ENCODE data around the gene ZNRF1. TPM values are rescaled to one million over a fixed set of nuclear protein-coding genes. Genes with fewer than 3 reads are reported as not detected.

Gene ZNRF1
- total and polyA plus RNA-seq, 2 of the 13 experiments (the other 11 are each of a cell fraction or from before 2014, with no cell fraction given), result 43.9 to 58.7 TPM

DNA sequence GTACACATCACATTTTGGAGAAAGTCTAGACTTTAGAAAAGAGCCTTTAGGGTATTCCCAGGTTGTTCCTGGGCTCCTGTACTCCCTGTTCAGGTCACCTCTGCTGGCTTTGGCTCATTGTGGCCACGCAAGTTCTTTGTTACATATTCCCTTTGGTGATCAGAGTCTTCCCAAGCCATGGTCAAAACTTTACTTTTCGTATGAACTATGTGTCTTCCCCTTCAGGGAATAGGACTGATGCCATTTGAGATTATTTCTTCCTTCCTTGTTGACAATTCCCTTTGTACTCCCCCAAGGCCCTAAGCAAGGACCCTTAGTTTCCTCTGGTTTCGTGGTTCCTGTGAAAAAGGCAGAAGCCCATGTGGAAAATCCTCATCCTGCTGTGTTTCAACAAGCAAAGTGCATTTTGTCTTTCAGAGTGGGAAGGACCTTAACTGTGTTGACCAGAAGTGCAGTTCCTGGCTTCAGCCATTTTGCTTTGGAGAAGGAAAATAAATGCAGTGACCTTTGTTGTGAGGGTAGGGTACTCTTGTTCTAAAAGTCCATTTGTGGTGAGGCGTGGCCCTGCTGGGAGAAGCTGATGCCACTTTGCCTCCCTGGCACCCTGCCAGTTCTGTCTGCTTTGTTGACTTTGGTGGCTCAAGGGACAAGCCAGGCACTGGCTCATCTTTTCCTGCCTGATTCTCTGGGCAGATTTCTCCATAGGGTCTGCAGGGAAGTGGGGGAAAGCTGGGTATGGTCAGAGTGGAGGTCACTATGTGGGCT, 55.1 kb downstream of the ZNRF1 start (continued):
- TF ChIP-seq, protein P1, sequence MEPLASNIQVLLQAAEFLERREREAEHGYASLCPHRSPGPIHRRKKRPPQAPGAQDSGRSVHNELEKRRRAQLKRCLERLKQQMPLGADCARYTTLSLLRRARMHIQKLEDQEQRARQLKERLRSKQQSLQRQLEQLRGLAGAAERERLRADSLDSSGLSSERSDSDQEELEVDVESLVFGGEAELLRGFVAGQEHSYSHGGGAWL (CRISPR knock-in tag; IDR thresholded peaks at IDR 0.05), result no peak
- TF ChIP-seq CEBPG (CRISPR knock-in tag; IDR thresholded peaks at IDR 0.05), result peak; percentile 70; the same call in 1 of the 2 replicates
- TF ChIP-seq, protein P2, sequence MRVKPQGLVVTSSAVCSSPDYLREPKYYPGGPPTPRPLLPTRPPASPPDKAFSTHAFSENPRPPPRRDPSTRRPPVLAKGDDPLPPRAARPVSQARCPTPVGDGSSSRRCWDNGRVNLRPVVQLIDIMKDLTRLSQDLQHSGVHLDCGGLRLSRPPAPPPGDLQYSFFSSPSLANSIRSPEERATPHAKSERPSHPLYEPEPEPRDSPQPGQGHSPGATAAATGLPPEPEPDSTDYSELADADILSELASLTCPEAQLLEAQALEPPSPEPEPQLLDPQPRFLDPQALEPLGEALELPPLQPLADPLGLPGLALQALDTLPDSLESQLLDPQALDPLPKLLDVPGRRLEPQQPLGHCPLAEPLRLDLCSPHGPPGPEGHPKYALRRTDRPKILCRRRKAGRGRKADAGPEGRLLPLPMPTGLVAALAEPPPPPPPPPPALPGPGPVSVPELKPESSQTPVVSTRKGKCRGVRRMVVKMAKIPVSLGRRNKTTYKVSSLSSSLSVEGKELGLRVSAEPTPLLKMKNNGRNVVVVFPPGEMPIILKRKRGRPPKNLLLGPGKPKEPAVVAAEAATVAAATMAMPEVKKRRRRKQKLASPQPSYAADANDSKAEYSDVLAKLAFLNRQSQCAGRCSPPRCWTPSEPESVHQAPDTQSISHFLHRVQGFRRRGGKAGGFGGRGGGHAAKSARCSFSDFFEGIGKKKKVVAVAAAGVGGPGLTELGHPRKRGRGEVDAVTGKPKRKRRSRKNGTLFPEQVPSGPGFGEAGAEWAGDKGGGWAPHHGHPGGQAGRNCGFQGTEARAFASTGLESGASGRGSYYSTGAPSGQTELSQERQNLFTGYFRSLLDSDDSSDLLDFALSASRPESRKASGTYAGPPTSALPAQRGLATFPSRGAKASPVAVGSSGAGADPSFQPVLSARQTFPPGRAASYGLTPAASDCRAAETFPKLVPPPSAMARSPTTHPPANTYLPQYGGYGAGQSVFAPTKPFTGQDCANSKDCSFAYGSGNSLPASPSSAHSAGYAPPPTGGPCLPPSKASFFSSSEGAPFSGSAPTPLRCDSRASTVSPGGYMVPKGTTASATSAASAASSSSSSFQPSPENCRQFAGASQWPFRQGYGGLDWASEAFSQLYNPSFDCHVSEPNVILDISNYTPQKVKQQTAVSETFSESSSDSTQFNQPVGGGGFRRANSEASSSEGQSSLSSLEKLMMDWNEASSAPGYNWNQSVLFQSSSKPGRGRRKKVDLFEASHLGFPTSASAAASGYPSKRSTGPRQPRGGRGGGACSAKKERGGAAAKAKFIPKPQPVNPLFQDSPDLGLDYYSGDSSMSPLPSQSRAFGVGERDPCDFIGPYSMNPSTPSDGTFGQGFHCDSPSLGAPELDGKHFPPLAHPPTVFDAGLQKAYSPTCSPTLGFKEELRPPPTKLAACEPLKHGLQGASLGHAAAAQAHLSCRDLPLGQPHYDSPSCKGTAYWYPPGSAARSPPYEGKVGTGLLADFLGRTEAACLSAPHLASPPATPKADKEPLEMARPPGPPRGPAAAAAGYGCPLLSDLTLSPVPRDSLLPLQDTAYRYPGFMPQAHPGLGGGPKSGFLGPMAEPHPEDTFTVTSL (CRISPR knock-in tag; IDR thresholded peaks at IDR 0.05; ENCODE audit: borderline replicate concordance), result peak; percentile 77; the same call in 1 of the 2 replicates
- no peak for TF ChIP-seq RFX5 (IDR thresholded peaks at IDR 0.05; ENCODE audit: low read depth, low read length)
- TF ChIP-seq ZNF567 (CRISPR knock-in tag; IDR thresholded peaks at IDR 0.05; ENCODE audit: borderline replicate concordance), result no peak
- no peak for TF ChIP-seq ZNF598 (CRISPR knock-in tag; IDR thresholded peaks at IDR 0.05; ENCODE audit: borderline replicate concordance)
- TF ChIP-seq MTA3 (CRISPR knock-in tag; IDR thresholded peaks at IDR 0.05), result no peak
- peak; percentile 82 for TF ChIP-seq ISL2 (CRISPR knock-in tag; IDR thresholded peaks at IDR 0.05)
- TF ChIP-seq, protein P3, sequence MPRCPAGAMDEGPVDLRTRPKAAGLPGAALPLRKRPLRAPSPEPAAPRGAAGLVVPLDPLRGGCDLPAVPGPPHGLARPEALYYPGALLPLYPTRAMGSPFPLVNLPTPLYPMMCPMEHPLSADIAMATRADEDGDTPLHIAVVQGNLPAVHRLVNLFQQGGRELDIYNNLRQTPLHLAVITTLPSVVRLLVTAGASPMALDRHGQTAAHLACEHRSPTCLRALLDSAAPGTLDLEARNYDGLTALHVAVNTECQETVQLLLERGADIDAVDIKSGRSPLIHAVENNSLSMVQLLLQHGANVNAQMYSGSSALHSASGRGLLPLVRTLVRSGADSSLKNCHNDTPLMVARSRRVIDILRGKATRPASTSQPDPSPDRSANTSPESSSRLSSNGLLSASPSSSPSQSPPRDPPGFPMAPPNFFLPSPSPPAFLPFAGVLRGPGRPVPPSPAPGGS (CRISPR knock-in tag; IDR thresholded peaks at IDR 0.05), result no peak
- no peak for TF ChIP-seq GTF3A (CRISPR knock-in tag; conservative IDR thresholded peaks at IDR 0.05)
- TF ChIP-seq, protein P4, sequence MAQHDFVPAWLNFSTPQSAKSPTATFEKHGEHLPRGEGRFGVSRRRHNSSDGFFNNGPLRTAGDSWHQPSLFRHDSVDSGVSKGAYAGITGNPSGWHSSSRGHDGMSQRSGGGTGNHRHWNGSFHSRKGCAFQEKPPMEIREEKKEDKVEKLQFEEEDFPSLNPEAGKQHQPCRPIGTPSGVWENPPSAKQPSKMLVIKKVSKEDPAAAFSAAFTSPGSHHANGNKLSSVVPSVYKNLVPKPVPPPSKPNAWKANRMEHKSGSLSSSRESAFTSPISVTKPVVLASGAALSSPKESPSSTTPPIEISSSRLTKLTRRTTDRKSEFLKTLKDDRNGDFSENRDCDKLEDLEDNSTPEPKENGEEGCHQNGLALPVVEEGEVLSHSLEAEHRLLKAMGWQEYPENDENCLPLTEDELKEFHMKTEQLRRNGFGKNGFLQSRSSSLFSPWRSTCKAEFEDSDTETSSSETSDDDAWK (CRISPR knock-in tag; IDR thresholded peaks at IDR 0.05), result no peak
- TF ChIP-seq MYNN (CRISPR knock-in tag; IDR thresholded peaks at IDR 0.05; ENCODE audit: low read depth), result no peak
- no peak for TF ChIP-seq BRD4 (CRISPR knock-in tag; IDR thresholded peaks at IDR 0.05)
- TF ChIP-seq, protein P5, sequence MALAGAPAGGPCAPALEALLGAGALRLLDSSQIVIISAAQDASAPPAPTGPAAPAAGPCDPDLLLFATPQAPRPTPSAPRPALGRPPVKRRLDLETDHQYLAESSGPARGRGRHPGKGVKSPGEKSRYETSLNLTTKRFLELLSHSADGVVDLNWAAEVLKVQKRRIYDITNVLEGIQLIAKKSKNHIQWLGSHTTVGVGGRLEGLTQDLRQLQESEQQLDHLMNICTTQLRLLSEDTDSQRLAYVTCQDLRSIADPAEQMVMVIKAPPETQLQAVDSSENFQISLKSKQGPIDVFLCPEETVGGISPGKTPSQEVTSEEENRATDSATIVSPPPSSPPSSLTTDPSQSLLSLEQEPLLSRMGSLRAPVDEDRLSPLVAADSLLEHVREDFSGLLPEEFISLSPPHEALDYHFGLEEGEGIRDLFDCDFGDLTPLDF (CRISPR knock-in tag; IDR thresholded peaks at IDR 0.05), result no peak
- no peak for TF ChIP-seq SMC3 (IDR thresholded peaks at IDR 0.05; ENCODE audit: low read length)

Data from HepG2 (cell line).